Measurements from ENCODE around the gene TLE7.
A peak's percentile ranks its signal among the peaks of the same experiment; 100 is the strongest.

The TLE7 gene

GRCh38 chr16:71442051-71442440 lies at the start of gene TLE7:
Gene TLE7, minus strand, starts transcription at chr16:71442054. Its CDS starts 8,730 bp downstream, at chr16:71433324.
- Mint-ChIP-seq H3K27ac (no peak within 1 kb of the TSS), H3K36me3 (peaks cover 4 to 10% of the 10 kb centered on the region in 2 donors), H3K4me3 (no peak within 1 kb of the TSS), H3K27me3 (peaks cover 34 to 36% of the 10 kb centered on the region in 2 donors), H3K9me3 (peaks cover 6 to 13% of the 10 kb centered on the region in 2 donors), H3K4me1 (peaks cover 6 to 7% of the 10 kb centered on the region in 2 donors)
- DNase-seq: no peak
- ATAC-seq (replicated peaks): no peak

GRCh38 chr16:71491054-71491453 lies 49.2 kb upstream of the TLE7 start:
- H3K36me3 Mint-ChIP-seq: peaks cover 0 to 4% of the 10 kb centered on the region in 2 donors
- H3K9me3 Mint-ChIP-seq: peaks cover 3 to 5% of the 10 kb centered on the region in 2 donors
- H3K4me1 Mint-ChIP-seq: peaks cover 0 to 5% of the 10 kb centered on the region in 2 donors
- ATAC-seq (replicated peaks) (no peak), DNase-seq (no peak)
- H3K4me3 Mint-ChIP-seq: no peak overlapping the region
- peaks cover 15 to 17% of the 10 kb centered on the region in 2 donors for H3K27me3 Mint-ChIP-seq
- H3K27ac Mint-ChIP-seq: no peak overlapping the region

GRCh38 chr16:71490361-71490760 lies 48.5 kb upstream of the TLE7 start:
- no peak for ATAC-seq (replicated peaks)
- peaks cover 0 to 5% of the 10 kb centered on the region in 2 donors for H3K4me1 Mint-ChIP-seq
- no peak for DNase-seq
- peaks cover 3 to 5% of the 10 kb centered on the region in 2 donors for H3K9me3 Mint-ChIP-seq
- no peak overlapping the region for H3K4me3 Mint-ChIP-seq
- H3K36me3 Mint-ChIP-seq: peaks cover 0 to 4% of the 10 kb centered on the region in 2 donors
- no peak overlapping the region for H3K27ac Mint-ChIP-seq
- H3K27me3 Mint-ChIP-seq: peaks cover 15 to 17% of the 10 kb centered on the region in 2 donors

- peaks cover 3 to 5% of the 10 kb centered on the region in 2 donors for H3K9me3 Mint-ChIP-seq
- no peak within 1 kb of the TSS for H3K4me3 Mint-ChIP-seq
- peaks cover 15 to 17% of the 10 kb centered on the region in 2 donors for H3K27me3 Mint-ChIP-seq
- no peak for ATAC-seq (replicated peaks)
- no peak for DNase-seq
- H3K4me1 Mint-ChIP-seq: peaks cover 0 to 9% of the 10 kb centered on the region in 2 donors
- peaks cover 0 to 4% of the 10 kb centered on the region in 2 donors for H3K36me3 Mint-ChIP-seq
- H3K27ac Mint-ChIP-seq: no peak within 1 kb of the TSS
Observed at GRCh38 chr16:71489122-71489521, 47.3 kb upstream of the TLE7 start, which contains the start of gene ZNF19. Gene ZNF19, minus strand, starts transcription at chr16:71489324. Its CDS starts 7,210 bp downstream, at chr16:71482114.

GRCh38 chr16:71484006-71484893 lies 42.4 kb upstream of the TLE7 start:
- Mint-ChIP-seq H3K27me3 (peaks cover 13% of the 10 kb centered on the region in 2 donors), H3K9me3 (peaks cover 3 to 5% of the 10 kb centered on the region in 2 donors), H3K4me3 (peak overlapping the region; percentile 88 to 90), H3K36me3 (peaks cover 2 to 10% of the 10 kb centered on the region in 2 donors), H3K4me1 (peaks cover 10 to 15% of the 10 kb centered on the region in 2 donors), H3K27ac (peak overlapping the region; percentile 96)
- DNase-seq (peak; percentile 79), ATAC-seq (replicated peaks) (peak; percentile 94 to 95)

GRCh38 chr16:71482569-71482968 lies 40.7 kb upstream of the TLE7 start:
- Mint-ChIP-seq H3K27ac (no peak overlapping the region), H3K4me3 (no peak overlapping the region)

GRCh38 chr16:71480956-71481355 lies 39.1 kb upstream of the TLE7 start:
- H3K4me3 Mint-ChIP-seq: no peak overlapping the region
- no peak overlapping the region for H3K27ac Mint-ChIP-seq

More at GRCh38 chr16:71482569-71482968, 40.7 kb upstream of the TLE7 start:
- ATAC-seq (replicated peaks) (no peak), DNase-seq (no peak)
- peaks cover 10 to 15% of the 10 kb centered on the region in 2 donors for H3K4me1 Mint-ChIP-seq
- H3K27me3 Mint-ChIP-seq: peaks cover 6% of the 10 kb centered on the region in 2 donors
- H3K9me3 Mint-ChIP-seq: peaks cover 3 to 5% of the 10 kb centered on the region in 2 donors
- H3K36me3 Mint-ChIP-seq: peaks cover 9 to 19% of the 10 kb centered on the region in 2 donors

GRCh38 chr16:71479420-71479819 lies 37.6 kb upstream of the TLE7 start:
- Mint-ChIP-seq H3K27me3 (no peaks in the 10 kb centered on the region), H3K9me3 (no peaks in the 10 kb centered on the region), H3K27ac (no peak overlapping the region), H3K4me3 (no peak overlapping the region), H3K4me1 (peaks cover 9 to 10% of the 10 kb centered on the region in 2 donors), H3K36me3 (peaks cover 23 to 44% of the 10 kb centered on the region in 2 donors)
- ATAC-seq (replicated peaks) (no peak), DNase-seq (no peak)

More at GRCh38 chr16:71480956-71481355, 39.1 kb upstream of the TLE7 start:
- no peak for ATAC-seq (replicated peaks)
- Mint-ChIP-seq H3K9me3 (no peaks in the 10 kb centered on the region), H3K27me3 (no peaks in the 10 kb centered on the region), H3K36me3 (peaks cover 17 to 31% of the 10 kb centered on the region in 2 donors), H3K4me1 (peaks cover 10 to 13% of the 10 kb centered on the region in 2 donors)
- DNase-seq: no peak

- Mint-ChIP-seq H3K36me3 (peaks cover 28 to 52% of the 10 kb centered on the region in 2 donors), H3K27ac (no peak overlapping the region), H3K27me3 (no peaks in the 10 kb centered on the region), H3K4me3 (no peak overlapping the region), H3K9me3 (no peaks in the 10 kb centered on the region), H3K4me1 (peaks cover 0 to under 1% of the 10 kb centered on the region in 2 donors)
- no peak for ATAC-seq (replicated peaks)
- DNase-seq: no peak
Observed at GRCh38 chr16:71476457-71477124, 34.7 kb upstream of the TLE7 start.

- Mint-ChIP-seq H3K4me3 (no peak overlapping the region), H3K4me1 (no peaks in the 10 kb centered on the region), H3K27ac (no peak overlapping the region), H3K9me3 (no peaks in the 10 kb centered on the region), H3K27me3 (no peaks in the 10 kb centered on the region), H3K36me3 (peaks cover 30 to 50% of the 10 kb centered on the region in 2 donors)
- ATAC-seq (replicated peaks) (no peak), DNase-seq (no peak)
Observed at GRCh38 chr16:71474864-71475263, 33.0 kb upstream of the TLE7 start.

- no peak for DNase-seq
- no peak for ATAC-seq (replicated peaks)
- Mint-ChIP-seq H3K9me3 (no peaks in the 10 kb centered on the region), H3K4me3 (no peak overlapping the region), H3K36me3 (peaks cover 36 to 56% of the 10 kb centered on the region in 2 donors), H3K27me3 (no peaks in the 10 kb centered on the region), H3K27ac (no peak overlapping the region), H3K4me1 (no peaks in the 10 kb centered on the region)
Observed at GRCh38 chr16:71473891-71474290, 32.0 kb upstream of the TLE7 start.

GRCh38 chr16:71472931-71473330 lies 31.1 kb upstream of the TLE7 start:
- Mint-ChIP-seq H3K4me1 (no peaks in the 10 kb centered on the region), H3K27me3 (no peaks in the 10 kb centered on the region), H3K27ac (no peak overlapping the region), H3K9me3 (no peaks in the 10 kb centered on the region), H3K36me3 (peaks cover 31 to 51% of the 10 kb centered on the region in 2 donors), H3K4me3 (no peak overlapping the region)
- DNase-seq (no peak), ATAC-seq (replicated peaks) (no peak)

- H3K4me3 Mint-ChIP-seq: no peak overlapping the region
- DNase-seq (no peak), ATAC-seq (replicated peaks) (no peak)
- H3K27ac Mint-ChIP-seq: no peak overlapping the region
- H3K4me1 Mint-ChIP-seq: no peaks in the 10 kb centered on the region
- H3K36me3 Mint-ChIP-seq: peaks cover 26 to 42% of the 10 kb centered on the region in 2 donors
- no peaks in the 10 kb centered on the region for H3K9me3 Mint-ChIP-seq
- H3K27me3 Mint-ChIP-seq: no peaks in the 10 kb centered on the region
Observed at GRCh38 chr16:71472051-71472450, 30.2 kb upstream of the TLE7 start.

GRCh38 chr16:71467810-71468209 lies 26.0 kb upstream of the TLE7 start:
- ATAC-seq (replicated peaks) (no peak), DNase-seq (no peak)
- H3K4me3 Mint-ChIP-seq: no peak overlapping the region
- H3K27me3 Mint-ChIP-seq: no peaks in the 10 kb centered on the region
- H3K27ac Mint-ChIP-seq: no peak overlapping the region
- H3K4me1 Mint-ChIP-seq: peaks cover 5 to 7% of the 10 kb centered on the region in 2 donors
- H3K36me3 Mint-ChIP-seq: peaks cover 12 to 17% of the 10 kb centered on the region in 2 donors
- no peaks in the 10 kb centered on the region for H3K9me3 Mint-ChIP-seq
